Measurements from ENCODE around the gene RAB6B. TPM values are rescaled to one million over a fixed set of nuclear protein-coding genes. Genes with fewer than 3 reads are reported as not detected.
A peak's percentile ranks its signal among the peaks of the same experiment; 100 is the strongest.

RAB6B gene
- total RNA-seq, 4 donors from 2014 or later, result 6.2 to 11.9 (median 10.5) TPM

DNA sequence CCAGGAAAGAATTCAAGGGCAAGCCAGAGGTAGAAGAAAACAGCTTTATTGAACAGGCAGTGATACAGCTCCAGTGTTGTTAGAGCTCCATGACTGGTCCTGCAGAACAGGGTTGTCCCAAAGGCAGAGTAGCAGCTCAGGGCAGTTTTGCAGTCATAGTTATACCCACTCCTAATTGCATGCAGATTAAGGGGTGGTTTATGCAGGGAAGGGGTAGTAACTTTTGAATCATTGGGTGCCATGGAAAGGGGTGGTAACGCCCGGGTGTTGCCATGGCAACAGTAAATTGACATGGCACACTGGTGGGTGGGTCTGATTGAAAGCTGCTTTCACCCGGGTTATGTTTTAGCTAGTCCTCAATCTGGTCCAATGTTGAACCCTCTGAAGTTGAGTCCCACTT, 9.7 kb upstream of the RAB6B start:
- H3K36me3 ChIP-seq, result no peaks in the 10 kb centered on the region
- WGBS, result 74% methylated on average over 3 of the region's 3 CpGs
- intact Hi-C loops (cut with DNase I), result no loop called here

DNA sequence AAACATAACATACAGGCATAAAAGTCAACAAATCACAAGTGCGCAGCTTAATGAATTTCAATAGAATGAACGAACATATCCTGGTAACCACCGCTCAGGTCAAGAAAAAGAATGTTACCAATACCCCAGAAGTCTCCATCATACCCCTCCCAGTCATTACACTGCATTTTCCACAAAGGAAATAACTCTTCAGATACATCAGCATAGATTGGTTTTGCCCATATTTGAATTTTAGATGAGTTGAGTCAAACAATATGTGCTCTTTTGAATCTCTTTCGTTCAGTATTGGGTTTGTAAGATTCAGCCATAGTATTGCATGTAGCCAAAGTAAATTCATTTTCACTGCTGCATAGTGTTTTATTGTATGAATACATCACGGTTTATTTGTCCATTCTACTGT, 6.2 kb upstream of the RAB6B start:
- H3K36me3 ChIP-seq, result no peaks in the 10 kb centered on the region
- no peaks in the 10 kb centered on the region for H3K27me3 ChIP-seq
- DNase-seq (ENCODE audit: extremely low spot score), result no peak
- intact Hi-C loops (cut with DNase I), result no loop called here
- H3K4me3 ChIP-seq, result no peak overlapping the region
- no peaks in the 10 kb centered on the region for H3K4me1 ChIP-seq
- no peak overlapping the region for H3K27ac ChIP-seq (replicated peaks in 1 of 4)
- H3K9me3 ChIP-seq, result no peaks in the 10 kb centered on the region
- WGBS, result 87% methylated on average over 5 of the region's 5 CpGs
- TF ChIP-seq EP300 (IDR thresholded peaks at IDR 0.05) (no peak), CTCF (IDR thresholded peaks at IDR 0.05) (no peak), POLR2A (IDR thresholded peaks at IDR 0.05; ENCODE audit: low read depth) (no peak), POLR2AphosphoS5 (IDR thresholded peaks at IDR 0.05) (no peak)

More for the DNA sequence above, 9.7 kb upstream of the RAB6B start:
- Histone ChIP-seq H3K27ac (replicated peaks in 1 of 4) (no peak overlapping the region), H3K9me3 (no peaks in the 10 kb centered on the region), H3K4me3 (no peak overlapping the region), H3K4me1 (no peaks in the 10 kb centered on the region), H3K27me3 (no peaks in the 10 kb centered on the region)
- TF ChIP-seq CTCF (IDR thresholded peaks at IDR 0.05) (no peak), POLR2A (IDR thresholded peaks at IDR 0.05; ENCODE audit: low read depth) (no peak), EP300 (IDR thresholded peaks at IDR 0.05) (no peak), POLR2AphosphoS5 (IDR thresholded peaks at IDR 0.05) (no peak)
- peak; percentile 84 for DNase-seq (ENCODE audit: extremely low spot score)

DNA sequence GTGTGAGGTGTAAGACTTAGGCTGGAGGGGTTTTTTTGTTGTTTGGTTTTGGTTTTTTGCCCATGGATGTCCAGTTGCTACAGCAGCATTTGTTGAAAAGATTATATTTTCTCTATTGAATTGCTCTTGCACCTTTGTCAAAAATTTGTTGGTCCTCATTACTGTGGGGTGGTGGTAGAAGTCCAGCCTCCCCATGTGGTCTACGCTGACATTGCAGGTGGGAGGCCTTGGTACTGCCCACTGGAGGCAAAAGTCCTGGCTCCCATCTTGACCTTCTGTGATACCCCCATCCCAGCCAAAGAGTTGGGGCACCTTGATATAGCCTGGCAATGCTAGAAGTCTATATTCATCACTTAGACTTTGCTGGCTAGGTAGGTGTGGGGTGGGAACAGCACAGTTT, 5.4 kb upstream of the RAB6B start:
- DNase-seq (ENCODE audit: extremely low spot score), result no peak
- intact Hi-C loops (cut with DNase I), result no loop called here
- Histone ChIP-seq H3K36me3 (no peaks in the 10 kb centered on the region), H3K9me3 (no peaks in the 10 kb centered on the region), H3K27me3 (peaks cover 0 to under 1% (median 0%) of the 10 kb centered on the region in 4 donors), H3K27ac (replicated peaks in 1 of 4) (no peak overlapping the region), H3K4me3 (no peak overlapping the region), H3K4me1 (peaks cover 3 to 6% (median 4%) of the 10 kb centered on the region in 4 donors)
- WGBS, result 77% methylated on average over 1 of the region's 1 CpG
- TF ChIP-seq EP300 (IDR thresholded peaks at IDR 0.05), result no peak
- no peak for TF ChIP-seq POLR2A (IDR thresholded peaks at IDR 0.05; ENCODE audit: low read depth)
- TF ChIP-seq POLR2AphosphoS5 (IDR thresholded peaks at IDR 0.05), result no peak
- no peak for TF ChIP-seq CTCF (IDR thresholded peaks at IDR 0.05)

- Histone ChIP-seq H3K27me3 (peaks cover 0 to 15% (median 0%) of the 10 kb centered on the region in 4 donors), H3K36me3 (no peaks in the 10 kb centered on the region), H3K9me3 (no peaks in the 10 kb centered on the region), H3K27ac (replicated peaks in 1 of 4) (no peak overlapping the region), H3K4me3 (no peak overlapping the region), H3K4me1 (peaks cover 6 to 21% (median 19%) of the 10 kb centered on the region in 4 donors)
- TF ChIP-seq CTCF (IDR thresholded peaks at IDR 0.05), result no peak
- TF ChIP-seq POLR2A (IDR thresholded peaks at IDR 0.05; ENCODE audit: low read depth), result no peak
- TF ChIP-seq POLR2AphosphoS5 (IDR thresholded peaks at IDR 0.05), result no peak
- no peak for TF ChIP-seq EP300 (IDR thresholded peaks at IDR 0.05)
- peak; percentile 50 for DNase-seq (ENCODE audit: extremely low spot score)
- intact Hi-C loops (cut with DNase I), result no loop called here
These were observed 3.6 kb upstream of the RAB6B start for GRCh38 chr3:133899311-133899710.

GRCh38 chr3:133897547-133897946, 1.9 kb upstream of the RAB6B start:
- Histone ChIP-seq H3K4me1 (peaks cover 12 to 30% (median 25%) of the 10 kb centered on the region in 4 donors), H3K36me3 (no peaks in the 10 kb centered on the region), H3K4me3 (no peak overlapping the region), H3K27ac (replicated peaks in 1 of 4) (no peak overlapping the region), H3K9me3 (no peaks in the 10 kb centered on the region), H3K27me3 (peaks cover 0 to 15% (median 0%) of the 10 kb centered on the region in 4 donors)
- WGBS, result 92% methylated on average over 6 of the region's 7 CpGs
- peak; percentile 91 for DNase-seq (ENCODE audit: extremely low spot score)
- TF ChIP-seq CTCF (IDR thresholded peaks at IDR 0.05), result no peak
- TF ChIP-seq EP300 (IDR thresholded peaks at IDR 0.05), result no peak
- no peak for TF ChIP-seq POLR2AphosphoS5 (IDR thresholded peaks at IDR 0.05)
- TF ChIP-seq POLR2A (IDR thresholded peaks at IDR 0.05; ENCODE audit: low read depth), result no peak
- intact Hi-C loops (cut with DNase I), result no loop called here
